Fibroblast of the aortic adventitia (primary cell): ENCODE data around the gene FGGY. TPM values are rescaled to one million over a fixed set of nuclear protein-coding genes. Genes with fewer than 3 reads are reported as not detected.

ENCODE experiments used
- DNase-seq: peaks from one replicate; pipeline ENCODE4 v3.0.0-alpha.2; 2010; ENCODE audit warnings: low read depth
- H3K4me3 ChIP-seq: 2 replicates; pipeline ENCODE4 v1.5.1; 2011; ENCODE audit warnings: low read depth, mild to moderate bottlenecking, control low read depth, low read length, moderate library complexity
- total RNA-seq: library from RNA; depleted of rRNA; stranded (reverse); fragments of >200 nt; gene quantifications from 2 replicates; pipeline ENCODE4 v1.2.3, GENCODE V29; 2012; ENCODE audit warnings: low replicate concordance
- TF ChIP-seq, protein P1 (sequence below): IDR thresholded peaks from 2 replicates; pipeline ENCODE4 v1.5.1; 2011; ENCODE audit warnings: mild to moderate bottlenecking, low read length, control low read depth, inconsistent platforms; ENCODE audit not compliant: insufficient read depth

The FGGY gene
- total RNA-seq, 1 donor = 17.5 TPM

DNA sequence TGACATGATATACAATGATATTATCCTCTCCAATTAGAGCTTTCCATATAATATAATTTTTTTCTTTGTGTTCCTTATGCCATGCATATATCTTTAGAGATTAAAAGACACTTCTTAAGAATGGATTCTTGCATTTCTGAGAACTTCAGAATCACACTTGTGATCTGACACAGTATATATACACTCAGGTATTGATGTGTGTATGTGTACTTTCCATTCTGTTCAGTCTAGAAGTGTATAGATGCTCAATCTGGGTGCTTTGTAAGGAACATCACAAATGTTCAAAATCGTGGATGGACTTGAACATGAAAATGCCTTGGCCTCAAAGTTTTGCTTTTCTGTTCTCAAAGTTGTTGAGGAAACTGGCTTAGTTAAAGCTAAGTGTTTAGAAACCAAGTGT lies 102.7 kb downstream of the FGGY start:
- TF ChIP-seq, protein P1, sequence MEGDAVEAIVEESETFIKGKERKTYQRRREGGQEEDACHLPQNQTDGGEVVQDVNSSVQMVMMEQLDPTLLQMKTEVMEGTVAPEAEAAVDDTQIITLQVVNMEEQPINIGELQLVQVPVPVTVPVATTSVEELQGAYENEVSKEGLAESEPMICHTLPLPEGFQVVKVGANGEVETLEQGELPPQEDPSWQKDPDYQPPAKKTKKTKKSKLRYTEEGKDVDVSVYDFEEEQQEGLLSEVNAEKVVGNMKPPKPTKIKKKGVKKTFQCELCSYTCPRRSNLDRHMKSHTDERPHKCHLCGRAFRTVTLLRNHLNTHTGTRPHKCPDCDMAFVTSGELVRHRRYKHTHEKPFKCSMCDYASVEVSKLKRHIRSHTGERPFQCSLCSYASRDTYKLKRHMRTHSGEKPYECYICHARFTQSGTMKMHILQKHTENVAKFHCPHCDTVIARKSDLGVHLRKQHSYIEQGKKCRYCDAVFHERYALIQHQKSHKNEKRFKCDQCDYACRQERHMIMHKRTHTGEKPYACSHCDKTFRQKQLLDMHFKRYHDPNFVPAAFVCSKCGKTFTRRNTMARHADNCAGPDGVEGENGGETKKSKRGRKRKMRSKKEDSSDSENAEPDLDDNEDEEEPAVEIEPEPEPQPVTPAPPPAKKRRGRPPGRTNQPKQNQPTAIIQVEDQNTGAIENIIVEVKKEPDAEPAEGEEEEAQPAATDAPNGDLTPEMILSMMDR = no peak
- H3K4me3 ChIP-seq = no peak overlapping the region
- DNase-seq = no peak

DNA sequence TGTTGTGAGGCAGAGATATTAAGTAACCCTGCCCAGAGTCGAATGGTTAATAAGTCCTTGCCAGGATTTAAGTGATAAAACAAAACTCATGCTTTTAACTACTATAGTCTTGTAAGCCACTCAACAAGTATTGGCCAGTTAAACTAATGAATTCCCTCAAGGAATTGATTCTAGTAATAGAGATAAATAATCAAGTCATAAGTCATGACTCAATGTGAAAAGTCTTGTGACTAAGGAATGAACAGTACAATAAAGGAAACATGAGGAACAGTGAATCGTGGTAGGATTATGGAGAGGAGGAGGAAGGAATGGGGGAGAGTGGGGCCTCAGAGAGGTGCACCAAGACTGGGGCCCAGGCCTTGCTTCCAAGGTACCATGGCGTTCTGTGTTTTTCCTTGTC lies 104.7 kb downstream of the FGGY start:
- TF ChIP-seq, protein P1 = no peak
- H3K4me3 ChIP-seq = no peak overlapping the region
- DNase-seq = peak; percentile 36

DNA sequence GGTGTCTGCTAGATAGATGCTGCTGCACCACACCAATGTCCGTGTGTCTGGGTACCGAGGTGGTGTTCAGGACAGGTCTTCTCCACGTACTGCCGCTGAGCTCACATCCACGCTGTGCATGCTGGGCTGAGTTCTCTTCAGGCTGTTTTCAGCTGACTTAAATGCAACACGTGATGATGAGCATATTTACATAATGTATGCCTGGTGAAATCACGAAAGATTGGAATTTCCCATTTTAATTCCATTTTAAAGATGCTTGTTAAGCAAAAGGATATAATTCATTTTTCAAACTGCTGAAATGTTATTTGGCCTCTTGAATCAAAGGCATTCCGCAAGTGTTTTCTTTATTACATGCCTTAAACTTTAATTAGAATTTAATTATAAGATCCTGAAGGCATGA lies 107.9 kb downstream of the FGGY start:
- H3K4me3 ChIP-seq = no peak overlapping the region
- TF ChIP-seq, protein P1 = no peak
- DNase-seq = no peak

DNA sequence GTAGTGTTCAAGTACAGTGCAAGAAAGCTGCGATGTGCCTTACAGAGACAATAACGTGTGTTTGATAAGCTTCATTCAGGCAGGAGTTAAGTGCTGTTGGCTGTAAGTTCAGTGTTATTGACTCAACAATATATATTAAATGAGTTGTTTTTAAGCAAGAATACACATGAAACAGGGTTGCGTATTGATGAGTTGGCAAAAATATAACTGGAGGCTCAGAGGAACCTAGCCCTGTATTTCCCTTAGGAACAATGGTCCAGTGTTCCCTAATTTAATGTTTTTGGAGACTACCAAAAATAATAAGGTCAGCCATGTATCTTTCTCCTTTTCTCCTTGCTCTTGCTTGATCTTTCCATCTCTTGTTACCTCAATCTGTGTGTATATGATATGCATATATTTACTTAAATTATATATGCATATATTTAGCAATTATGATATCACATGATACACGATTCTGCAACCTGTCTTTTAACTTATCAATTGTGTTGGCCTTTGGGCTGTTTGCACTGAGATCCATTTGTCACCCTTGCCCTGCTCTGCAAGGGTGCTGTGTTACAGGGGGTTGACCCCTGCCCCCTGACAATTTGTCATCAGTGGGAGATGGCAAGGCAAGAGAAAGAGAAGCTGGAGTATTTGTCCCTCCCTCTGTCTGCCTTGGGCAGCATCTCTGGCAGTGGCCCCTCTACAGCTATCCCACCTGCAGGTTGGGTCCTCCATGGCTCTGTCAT lies 109.7 kb downstream of the FGGY start:
- TF ChIP-seq, protein P1 = no peak
- H3K4me3 ChIP-seq = no peak overlapping the region
- no peak for DNase-seq

DNA sequence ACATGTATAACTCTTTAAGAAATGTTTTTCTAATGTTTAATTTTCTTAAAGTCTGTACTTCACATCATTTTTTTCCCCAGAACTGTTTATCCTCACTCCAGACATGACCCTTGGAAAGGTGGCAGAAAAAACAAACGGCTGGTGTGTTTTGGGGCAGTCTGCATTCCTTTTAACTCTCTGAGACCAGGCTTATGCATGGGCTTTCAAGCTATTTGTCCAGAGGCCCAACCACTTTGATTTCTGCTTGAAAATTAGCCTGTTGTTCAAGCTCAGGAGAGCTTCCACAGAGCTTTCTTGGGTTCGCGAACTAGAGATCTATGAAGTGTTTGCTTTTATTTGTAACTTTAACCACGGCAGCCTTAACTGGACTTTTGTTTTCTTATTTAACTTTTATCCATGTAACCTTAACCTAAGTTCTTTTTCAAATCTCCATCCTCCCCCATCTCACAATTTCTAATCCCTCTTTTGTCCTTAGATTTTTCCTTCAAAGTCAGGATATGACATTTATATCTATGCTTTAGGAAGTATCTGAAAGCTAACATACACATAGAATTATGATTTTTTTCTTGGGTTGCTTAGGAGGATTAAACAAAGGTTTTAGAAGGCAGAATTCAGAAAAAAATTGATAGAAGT lies 111.8 kb downstream of the FGGY start:
- peak; percentile 48 for DNase-seq
- TF ChIP-seq, protein P1 = no peak

DNA sequence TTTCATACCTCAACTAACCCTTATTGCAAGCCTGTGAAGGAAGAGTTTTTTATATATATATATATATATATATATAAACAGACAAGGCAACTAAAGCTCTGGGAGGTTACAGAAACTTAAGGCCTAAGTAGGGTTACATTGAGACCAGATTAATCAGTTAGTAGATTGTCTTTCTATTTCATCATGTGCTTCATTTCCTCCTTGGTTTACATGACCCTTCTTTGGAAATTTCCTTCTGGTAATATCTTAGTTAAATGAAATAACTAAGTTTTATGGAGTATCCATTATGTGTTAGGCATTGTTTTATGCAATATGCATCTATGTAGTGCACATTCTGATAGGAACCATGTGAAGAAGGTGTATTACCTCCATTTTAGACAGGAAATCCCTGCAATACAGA lies 112.7 kb downstream of the FGGY start:
- no peak for DNase-seq
- no peak overlapping the region for H3K4me3 ChIP-seq
- TF ChIP-seq, protein P1 = no peak

More for the DNA sequence above, 111.8 kb downstream of the FGGY start:
- no peak overlapping the region for H3K4me3 ChIP-seq

DNA sequence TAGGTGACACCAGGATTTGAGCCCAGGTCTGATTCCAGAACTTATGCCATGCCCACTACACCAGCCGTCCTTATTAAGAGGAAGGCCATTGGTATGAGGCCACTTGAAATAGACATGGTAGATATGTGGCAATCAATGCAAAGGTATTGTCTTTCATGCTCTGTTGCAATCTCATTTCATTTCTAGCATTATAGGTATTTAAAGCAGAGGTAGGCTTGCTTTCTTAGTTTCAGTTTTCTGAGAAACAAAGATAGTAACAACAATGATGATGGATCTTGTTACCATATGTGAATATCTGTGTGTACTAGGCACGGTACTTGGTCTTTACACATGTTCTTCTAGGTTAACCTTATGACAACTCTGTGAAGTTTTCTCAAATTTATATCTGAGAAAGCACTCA lies 113.1 kb downstream of the FGGY start:
- no peak for DNase-seq
- no peak overlapping the region for H3K4me3 ChIP-seq
- TF ChIP-seq, protein P1 = no peak
